Measurements from ENCODE around the gene KRT37. TPM values are rescaled to one million over a fixed set of nuclear protein-coding genes. Genes with fewer than 3 reads are reported as not detected.

KRT37 gene
- total and polyA plus RNA-seq, 10 donors, result not detected

DNA sequence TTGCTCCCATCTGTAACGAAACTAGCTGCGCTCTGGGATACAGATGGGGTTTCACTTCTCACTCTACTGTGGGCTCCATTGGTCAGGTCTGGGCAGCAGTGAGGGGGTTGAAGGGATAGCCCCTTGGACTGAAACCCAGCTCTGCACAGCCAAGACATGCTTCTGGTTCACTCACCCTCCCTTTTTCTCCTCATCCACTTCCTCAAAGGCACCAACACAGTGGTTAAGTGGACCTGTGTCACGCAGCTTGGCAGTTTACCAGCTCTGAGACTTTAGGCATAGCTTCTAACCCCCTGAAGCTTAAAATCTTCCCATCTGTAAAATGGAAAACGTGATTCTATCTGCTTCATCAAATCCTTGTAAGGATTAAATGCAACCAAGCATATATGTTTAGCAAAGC is 27.9 kb upstream of the KRT37 start:
- intact Hi-C loops (cut with DNase I; ENCODE audit: low total_unique reads), result no loop called here
- Histone ChIP-seq H3K9me3 (peaks cover 0 to 4% (median 0%) of the 10 kb centered on the region in 8 donors), H3K27me3 (replicated peaks in 1 of 7) (peaks cover 0 to 6% (median 0%) of the 10 kb centered on the region in 7 donors), H3K36me3 (no peaks in the 10 kb centered on the region), H3K27ac (no peak overlapping the region), H3K4me3 (no peak overlapping the region), H3K4me1 (no peaks in the 10 kb centered on the region)
- 36 to 52% (median 43%) methylated on average over 4 of the region's 4 CpGs for WGBS, 5 donors
- DNase-seq, result no peak
- no peak for TF ChIP-seq POLR2AphosphoS5 (IDR thresholded peaks at IDR 0.05)
- no peak for TF ChIP-seq POLR2A (IDR thresholded peaks at IDR 0.05)
- no peak for TF ChIP-seq CTCF (IDR thresholded peaks at IDR 0.05 in 8 of 11, conservative IDR thresholded peaks at IDR 0.05 in 3 of 11)

DNA sequence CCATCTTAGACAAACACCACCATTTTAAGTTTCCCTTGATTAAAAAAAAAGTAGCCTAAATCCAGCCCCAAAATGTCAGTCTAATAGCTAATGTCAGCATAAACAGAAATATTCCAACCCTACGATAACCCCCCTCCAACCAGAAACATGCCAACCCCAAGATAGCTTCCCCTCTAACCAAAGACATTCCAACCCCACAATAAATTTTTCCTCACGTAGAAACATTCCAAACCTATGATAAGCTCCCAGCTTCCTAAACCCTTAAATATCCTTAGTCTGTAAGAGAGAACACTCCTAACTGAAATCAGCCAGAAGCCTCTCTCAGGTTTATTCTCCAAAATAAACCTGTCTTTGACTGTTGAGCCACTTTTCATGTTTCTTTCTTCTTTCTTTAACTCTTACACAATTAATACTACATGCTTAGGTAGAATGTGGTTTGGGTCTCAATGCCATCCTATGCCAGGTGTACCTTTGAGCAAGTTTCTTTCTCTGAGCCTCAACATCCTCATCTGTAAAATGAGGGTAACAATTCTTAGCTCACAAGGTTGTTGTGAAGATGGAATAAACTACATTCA is 26.9 kb upstream of the KRT37 start:
- no peak for TF ChIP-seq POLR2AphosphoS5 (IDR thresholded peaks at IDR 0.05)
- TF ChIP-seq POLR2A (IDR thresholded peaks at IDR 0.05), result no peak
- TF ChIP-seq CTCF (IDR thresholded peaks at IDR 0.05 in 8 of 11, conservative IDR thresholded peaks at IDR 0.05 in 3 of 11), result no peak
- intact Hi-C loops (cut with DNase I; ENCODE audit: low total_unique reads), result no loop called here
- no peak overlapping the region for H3K27ac ChIP-seq
- H3K4me3 ChIP-seq, result no peak overlapping the region
- 74 to 98% (median 91%) methylated on average over 2 of the region's 2 CpGs for WGBS, 5 donors
- H3K4me1 ChIP-seq, result no peaks in the 10 kb centered on the region
- DNase-seq, result no peak
- no peaks in the 10 kb centered on the region for H3K36me3 ChIP-seq
- H3K9me3 ChIP-seq, result peaks cover 0 to 4% (median 0%) of the 10 kb centered on the region in 8 donors
- peaks cover 0 to 5% (median 0%) of the 10 kb centered on the region in 7 donors for H3K27me3 ChIP-seq (replicated peaks in 1 of 7)

DNA sequence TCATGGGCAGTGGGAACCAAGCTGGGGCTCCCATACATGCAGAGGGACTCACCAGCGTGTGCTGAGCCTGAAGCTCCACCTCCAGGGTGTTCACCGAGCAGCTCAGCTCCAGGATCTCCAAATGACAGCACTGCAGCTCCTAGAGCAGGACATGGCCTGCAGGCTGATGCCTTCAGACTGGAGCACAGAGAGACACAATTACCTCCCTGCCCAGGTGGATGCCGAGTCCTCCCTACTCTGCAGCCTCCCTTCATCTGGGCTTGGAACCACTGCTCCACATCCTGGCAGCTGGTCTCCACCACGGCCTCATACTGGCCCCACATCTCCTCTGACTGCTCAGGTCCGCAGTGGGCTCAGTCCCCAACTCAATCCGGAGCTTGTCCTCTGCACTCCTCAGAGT is 24.6 kb upstream of the KRT37 start:
- DNase-seq, result no peak
- no peak overlapping the region for H3K27ac ChIP-seq
- no peaks in the 10 kb centered on the region for H3K4me1 ChIP-seq
- WGBS, 5 donors, result 73 to 89% (median 80%) methylated on average over 5 to 6 of the region's 6 CpGs
- H3K27me3 ChIP-seq (replicated peaks in 1 of 7), result peaks cover 0 to 21% (median 0%) of the 10 kb centered on the region in 7 donors
- intact Hi-C loops (cut with DNase I; ENCODE audit: low total_unique reads), result no loop called here
- no peak overlapping the region for H3K4me3 ChIP-seq
- H3K9me3 ChIP-seq, result peaks cover 0 to 4% (median 0%) of the 10 kb centered on the region in 8 donors
- H3K36me3 ChIP-seq, result no peaks in the 10 kb centered on the region
- TF ChIP-seq POLR2A (IDR thresholded peaks at IDR 0.05), result no peak
- no peak for TF ChIP-seq CTCF (IDR thresholded peaks at IDR 0.05 in 8 of 11, conservative IDR thresholded peaks at IDR 0.05 in 3 of 11)
- no peak for TF ChIP-seq POLR2AphosphoS5 (IDR thresholded peaks at IDR 0.05)

DNA sequence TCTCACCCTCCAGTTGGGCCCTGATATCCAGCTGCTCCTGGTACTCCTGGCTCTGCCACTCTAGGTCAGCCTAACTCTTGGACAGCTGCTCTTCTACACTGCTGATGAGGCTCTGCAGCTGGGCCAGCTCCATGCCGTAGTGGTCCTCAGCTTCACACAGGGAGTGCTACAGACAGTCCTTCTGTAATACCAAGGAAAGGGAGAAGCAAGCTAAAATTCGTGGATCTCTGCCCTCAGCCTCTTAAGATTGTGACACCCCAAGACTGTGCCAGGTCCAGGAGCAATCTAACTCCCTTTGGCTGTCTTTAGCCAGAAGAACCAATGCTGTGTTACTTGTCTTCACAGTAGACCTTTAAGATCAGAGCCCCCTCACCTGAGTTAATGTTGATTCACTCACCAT is 24.1 kb upstream of the KRT37 start:
- Histone ChIP-seq H3K4me1 (no peaks in the 10 kb centered on the region), H3K4me3 (no peak overlapping the region), H3K27ac (no peak overlapping the region), H3K36me3 (no peaks in the 10 kb centered on the region), H3K27me3 (replicated peaks in 1 of 7) (peaks cover 0 to 21% (median 0%) of the 10 kb centered on the region in 7 donors), H3K9me3 (peaks cover 0 to 4% (median 0%) of the 10 kb centered on the region in 8 donors)
- TF ChIP-seq POLR2A (IDR thresholded peaks at IDR 0.05), result no peak
- TF ChIP-seq CTCF (IDR thresholded peaks at IDR 0.05 in 8 of 11, conservative IDR thresholded peaks at IDR 0.05 in 3 of 11), result no peak
- no peak for TF ChIP-seq POLR2AphosphoS5 (IDR thresholded peaks at IDR 0.05)
- DNase-seq, result no peak
- intact Hi-C loops (cut with DNase I; ENCODE audit: low total_unique reads), result no loop called here
- 37 to 100% (median 60%) methylated on average over 1 to 2 of the region's 2 CpGs for WGBS, 5 donors

Data from spleen (tissue), 11 donors.